ENCODE measurements around the gene HNRNPA0.

GRCh38 chr5:137708796-137709559 lies 45.2 kb downstream of the HNRNPA0 start:
- TF ChIP-seq POLR2AphosphoS5 (IDR thresholded peaks at IDR 0.05; ENCODE audit: low read depth, low read length), result no peak
- no peak for TF ChIP-seq POLR2A (IDR thresholded peaks at IDR 0.05; ENCODE audit: low read depth, low read length)
- TF ChIP-seq TAF1 (IDR thresholded peaks at IDR 0.05; ENCODE audit: borderline replicate concordance, low read depth, low read length), result no peak

All from GM12892 (cell line).